Stimulated activated naive CD4-positive, alpha-beta T cell treated with Interleukin-2 at 50 U/mL for 16 hours (primary cell): Measurements from ENCODE around the gene MAP4.
"Not testable (repeated sequence)": the region's sequence is repeated elsewhere in the genome, so short reads cannot be mapped to it uniquely, and the experiment has no call there.

Experiments used
- DNase-seq: peaks from one replicate; lab custom pipeline; 2025; lab: John Stamatoyannopoulos, UW

MAP4 gene, protein sequence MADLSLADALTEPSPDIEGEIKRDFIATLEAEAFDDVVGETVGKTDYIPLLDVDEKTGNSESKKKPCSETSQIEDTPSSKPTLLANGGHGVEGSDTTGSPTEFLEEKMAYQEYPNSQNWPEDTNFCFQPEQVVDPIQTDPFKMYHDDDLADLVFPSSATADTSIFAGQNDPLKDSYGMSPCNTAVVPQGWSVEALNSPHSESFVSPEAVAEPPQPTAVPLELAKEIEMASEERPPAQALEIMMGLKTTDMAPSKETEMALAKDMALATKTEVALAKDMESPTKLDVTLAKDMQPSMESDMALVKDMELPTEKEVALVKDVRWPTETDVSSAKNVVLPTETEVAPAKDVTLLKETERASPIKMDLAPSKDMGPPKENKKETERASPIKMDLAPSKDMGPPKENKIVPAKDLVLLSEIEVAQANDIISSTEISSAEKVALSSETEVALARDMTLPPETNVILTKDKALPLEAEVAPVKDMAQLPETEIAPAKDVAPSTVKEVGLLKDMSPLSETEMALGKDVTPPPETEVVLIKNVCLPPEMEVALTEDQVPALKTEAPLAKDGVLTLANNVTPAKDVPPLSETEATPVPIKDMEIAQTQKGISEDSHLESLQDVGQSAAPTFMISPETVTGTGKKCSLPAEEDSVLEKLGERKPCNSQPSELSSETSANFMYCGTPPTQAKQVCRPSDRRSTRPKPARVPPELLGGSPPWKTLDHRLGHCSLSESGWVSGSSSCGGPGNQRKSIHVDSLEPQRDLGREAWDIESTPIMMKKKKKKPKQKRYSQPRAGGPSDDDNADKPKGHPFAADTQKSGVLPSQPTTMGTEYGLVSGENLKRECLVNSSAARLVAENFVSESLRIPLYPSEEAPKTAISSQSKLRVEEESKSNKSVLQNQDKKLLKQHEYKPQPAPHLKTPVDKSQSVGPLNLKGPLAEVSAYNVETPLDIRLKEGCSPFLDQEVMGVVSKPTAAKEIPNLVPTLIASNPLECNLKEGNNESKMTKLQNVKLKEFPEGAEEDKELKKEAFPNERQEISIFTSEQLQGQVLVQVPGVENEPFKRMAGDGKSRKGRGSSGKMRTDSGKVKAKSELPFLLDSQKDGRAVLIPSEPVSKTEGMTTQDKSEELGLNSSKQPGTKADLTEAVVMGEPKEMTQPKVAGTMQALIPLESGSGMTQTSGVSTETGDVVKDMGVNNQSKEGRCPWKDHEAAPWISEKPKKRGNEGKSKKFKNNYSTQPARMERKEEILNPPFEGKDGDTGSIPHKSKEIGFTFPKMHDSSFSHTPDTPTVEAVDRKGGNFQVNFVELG (N-terminal part only)

DNA sequence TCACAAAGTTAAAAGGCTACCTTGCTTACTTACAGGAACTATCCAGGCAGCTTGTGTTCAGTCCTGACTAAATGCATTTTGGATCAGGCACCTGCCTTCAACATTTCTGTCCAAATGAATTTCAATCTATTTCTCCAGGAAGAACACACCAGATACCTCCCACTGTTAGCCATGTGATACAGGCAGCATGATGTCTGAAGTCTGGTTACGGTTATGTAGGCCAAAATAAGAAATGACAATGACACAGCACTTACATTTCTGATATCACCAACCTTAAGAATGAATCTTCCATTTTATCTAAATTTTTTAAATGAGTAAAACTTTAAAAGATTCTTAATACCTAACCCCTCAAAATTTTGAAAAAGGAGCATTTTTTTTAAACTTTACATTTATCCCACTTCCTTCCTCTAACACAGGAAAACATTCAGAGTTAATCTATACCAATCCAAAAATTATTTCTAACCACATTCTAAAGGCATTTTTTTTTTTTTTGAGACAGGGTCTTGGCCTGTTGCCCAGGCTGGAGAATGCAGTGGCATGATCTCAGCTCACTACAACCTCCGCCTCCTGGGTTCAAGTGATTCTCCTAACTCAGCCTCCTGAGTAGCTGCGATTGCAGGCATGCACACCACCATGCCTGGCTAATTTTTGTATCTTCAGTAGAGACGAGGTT, at the start of gene MAP4:
TSS of gene MAP4 (minus strand) at position 116 of the 673 bp plus-strand sequence. CDS start 17,556 bp downstream, outside the sequence.
- no peak for DNase-seq

DNA sequence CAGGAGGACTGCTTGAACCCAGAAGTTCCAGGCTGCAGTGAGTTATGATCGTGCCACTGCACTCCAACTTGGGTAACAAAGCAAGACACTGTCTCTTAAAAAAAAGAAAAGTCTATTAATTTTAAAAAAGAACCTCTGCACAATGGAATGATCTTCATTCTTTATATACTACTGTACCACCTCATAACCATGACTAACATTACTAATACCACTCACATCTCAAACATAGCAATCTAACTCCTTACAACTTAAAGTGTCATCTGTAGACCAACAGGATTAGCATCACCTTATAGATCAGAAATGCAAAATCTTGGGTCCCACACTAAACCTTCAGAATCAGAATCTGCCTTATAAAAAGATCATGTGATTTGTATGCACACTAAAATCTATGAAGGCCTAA, 48.8 kb upstream of the MAP4 start:
- DNase-seq = no peak

DNA sequence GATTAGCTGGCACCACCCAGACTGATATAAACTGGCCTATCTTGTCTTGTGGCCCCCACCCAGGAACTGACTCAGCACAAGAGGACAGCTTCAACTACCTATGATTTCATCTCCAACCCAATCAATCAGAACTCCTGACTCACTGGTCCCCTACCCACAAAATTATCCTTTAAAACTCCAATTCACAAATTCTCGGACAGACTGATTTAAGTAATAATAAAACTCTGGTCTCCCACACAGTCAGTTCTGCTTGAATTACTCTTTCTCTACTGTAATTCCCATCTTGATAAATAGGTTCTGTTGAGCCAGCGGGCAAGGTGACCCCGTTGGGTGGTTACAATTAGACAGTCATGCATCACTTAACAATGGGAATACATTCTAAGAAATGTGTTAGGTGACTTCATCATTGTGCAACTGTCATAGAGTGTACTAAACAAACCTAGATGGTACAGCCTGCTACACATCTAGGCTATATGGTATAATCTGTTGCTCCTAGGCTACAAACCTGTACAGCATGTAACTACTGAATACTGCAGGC, 48.1 kb upstream of the MAP4 start:
- DNase-seq = no peak

DNA sequence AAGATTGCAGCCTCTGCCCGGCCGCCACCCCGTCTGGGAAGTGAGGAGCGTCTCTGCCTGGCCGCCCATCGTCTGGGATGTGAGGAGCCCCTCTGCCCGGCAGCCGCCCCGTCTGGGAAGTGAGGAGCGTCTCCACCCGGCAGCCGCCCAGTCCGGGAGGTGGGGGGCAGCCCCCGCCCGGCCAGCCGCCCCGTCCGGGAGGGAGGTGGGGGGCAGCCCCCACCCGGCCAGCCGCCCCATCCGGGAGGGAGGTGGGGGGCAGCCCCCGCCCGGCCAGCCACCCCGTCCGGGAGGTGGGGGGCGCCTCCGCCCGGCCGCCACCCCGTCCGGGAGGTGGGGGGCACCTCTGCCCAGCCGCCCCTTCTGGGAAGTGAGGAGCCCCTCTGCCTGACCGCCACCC, 45.4 kb upstream of the MAP4 start:
- DNase-seq = not testable (repeated sequence)

DNA sequence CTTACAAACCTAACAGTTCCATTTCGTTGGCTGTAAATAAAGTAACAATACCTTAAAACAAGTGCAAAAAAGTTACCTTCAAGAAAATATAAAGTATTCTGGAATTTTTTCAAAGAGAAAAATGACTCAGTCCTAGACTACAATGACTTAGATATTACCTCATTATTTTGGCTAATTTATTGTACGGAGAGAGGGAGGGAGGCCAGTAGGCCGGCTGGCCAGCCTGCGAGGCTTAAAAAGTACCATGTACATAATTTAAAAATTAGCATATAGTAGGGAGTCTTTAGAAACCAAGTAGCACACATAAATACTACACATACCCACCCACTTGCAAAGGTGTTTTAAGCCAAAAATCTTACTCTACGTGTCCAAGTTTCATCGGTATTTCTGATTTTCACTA, 41.9 kb upstream of the MAP4 start:
- no peak for DNase-seq

DNA sequence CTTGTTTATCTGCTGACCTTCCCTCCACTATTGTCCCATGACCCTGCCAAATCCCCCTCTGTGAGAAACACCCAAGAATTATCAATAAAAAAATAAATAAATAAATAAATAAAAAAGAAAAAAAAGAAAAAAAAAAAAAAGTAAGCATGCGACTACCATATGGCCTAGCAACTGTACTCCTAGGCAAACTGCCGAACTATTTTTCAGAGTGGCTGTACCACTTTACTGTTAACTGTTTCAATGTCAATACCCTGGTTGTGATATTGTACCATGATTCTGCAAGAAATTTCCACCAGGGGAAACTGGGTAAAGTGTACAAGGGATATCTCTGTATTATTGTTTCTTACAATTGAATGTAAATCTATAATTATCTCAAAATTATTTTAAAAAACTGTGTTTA, 41.3 kb upstream of the MAP4 start:
- no peak for DNase-seq

DNA sequence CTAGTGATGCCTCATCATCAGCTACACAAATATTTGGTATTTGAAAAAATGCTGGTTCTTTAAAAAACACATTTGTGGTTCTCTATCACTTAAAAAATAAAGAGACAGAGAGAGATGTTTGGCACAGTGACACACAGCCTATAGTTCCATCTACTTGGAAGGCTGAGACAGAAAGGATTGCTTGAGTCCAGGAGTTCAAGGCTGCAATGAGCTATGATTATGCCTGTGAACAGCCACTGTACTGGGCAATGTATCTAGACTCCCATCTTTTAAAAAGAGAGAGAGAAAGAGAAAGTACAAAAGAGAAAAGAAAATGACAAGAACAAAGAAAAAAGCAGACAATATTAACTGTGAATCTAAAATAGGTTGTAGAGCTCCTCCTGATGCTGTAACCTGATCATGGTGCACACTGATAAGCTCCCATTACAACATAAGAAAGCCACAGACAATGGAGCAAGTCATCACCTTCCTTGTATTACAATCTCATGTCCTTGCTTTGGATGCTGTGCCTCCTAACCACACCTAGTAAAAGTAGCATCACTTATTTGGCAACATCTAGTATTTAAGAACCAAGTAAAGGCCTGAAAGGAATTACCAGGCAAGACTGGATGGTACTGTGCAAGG, 31.7 kb upstream of the MAP4 start:
- no peak for DNase-seq

DNA sequence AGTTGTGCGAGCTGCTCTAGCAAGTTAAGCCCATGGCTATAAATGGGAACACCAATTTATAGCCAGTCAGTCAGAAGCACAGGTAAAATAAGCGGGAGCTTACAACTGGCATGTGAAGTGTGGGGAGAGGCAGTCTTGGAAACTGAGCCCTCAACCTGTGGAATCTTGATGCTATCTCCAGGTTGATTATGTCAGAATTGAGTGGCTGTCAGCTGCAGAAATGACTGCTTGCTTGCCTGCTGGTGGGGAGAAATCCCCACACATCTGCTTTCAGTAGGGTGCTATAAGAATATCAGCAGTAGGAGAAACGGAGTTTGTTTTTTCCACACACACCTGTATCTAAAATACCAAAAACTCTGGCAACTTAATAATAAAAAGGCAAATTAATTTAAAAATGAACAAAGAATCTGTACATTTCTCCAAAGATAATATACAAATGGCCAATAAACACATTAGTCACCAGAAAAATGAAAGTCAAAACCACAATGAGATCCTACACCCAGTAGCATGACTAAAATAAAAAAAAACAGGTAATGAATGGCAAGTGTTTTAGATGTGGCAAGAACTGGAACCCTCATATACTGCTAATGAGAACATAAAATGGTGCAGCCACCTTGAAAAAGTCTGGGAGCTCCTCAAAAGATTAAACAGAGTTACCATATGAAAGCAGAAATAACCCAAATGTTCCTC, 26.0 kb upstream of the MAP4 start:
- DNase-seq = no peak

DNA sequence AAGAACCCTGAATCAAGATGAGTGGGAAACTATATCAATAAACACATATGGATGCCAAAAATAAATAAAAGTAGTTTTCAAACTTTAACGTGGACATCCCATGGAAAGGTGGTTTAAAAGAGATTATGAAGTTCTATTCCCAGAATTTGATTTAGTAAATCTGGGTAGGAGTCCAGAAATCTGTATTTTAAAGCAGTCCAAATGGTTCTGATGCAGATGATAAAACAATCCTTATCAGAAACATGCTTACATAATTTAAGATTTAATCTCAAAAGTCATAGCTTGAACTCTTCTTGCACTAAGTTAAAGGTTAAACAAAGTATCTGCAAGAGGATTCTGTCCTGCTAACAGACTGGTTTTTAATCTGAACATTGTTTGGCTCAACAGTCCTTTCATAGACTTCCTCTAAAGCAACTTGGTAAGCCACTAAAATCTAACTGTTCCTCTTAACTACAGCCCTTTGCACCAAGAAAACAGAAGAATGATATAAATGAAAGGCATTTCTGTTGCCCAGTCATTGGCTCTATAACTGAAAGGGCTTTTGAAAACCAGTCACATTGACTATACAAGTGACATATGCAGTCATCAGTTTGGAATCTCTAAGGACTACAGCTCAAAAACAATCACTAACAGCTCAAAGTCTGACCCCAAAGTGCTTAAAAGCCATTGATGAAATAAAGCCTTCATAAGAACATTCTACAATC, 23.4 kb upstream of the MAP4 start:
- no peak for DNase-seq

DNA sequence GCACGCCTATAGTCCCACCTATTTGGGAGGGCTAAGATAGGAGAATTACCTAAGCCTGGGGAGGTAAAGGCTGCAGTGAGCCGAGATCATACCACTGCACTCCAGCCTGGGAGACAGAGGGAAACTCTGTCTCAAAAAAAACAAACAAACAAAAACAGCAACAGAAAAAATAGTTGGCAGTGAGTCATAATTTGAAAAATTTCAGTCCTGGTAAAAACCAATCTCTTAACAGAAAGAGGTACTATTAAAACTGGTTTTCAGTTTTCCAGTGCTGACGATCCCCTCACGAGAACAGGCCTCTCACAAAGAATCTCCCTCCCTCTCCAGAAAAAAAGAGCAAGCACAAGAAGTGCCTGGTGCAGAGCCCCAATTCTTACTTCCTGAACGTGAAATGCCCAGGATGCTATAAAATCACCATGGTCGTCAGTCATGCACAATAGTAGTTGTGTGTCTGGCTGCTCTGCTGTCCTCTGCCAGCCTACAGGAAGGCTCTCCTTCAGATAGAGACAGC, 22.8 kb upstream of the MAP4 start:
- no peak for DNase-seq

DNA sequence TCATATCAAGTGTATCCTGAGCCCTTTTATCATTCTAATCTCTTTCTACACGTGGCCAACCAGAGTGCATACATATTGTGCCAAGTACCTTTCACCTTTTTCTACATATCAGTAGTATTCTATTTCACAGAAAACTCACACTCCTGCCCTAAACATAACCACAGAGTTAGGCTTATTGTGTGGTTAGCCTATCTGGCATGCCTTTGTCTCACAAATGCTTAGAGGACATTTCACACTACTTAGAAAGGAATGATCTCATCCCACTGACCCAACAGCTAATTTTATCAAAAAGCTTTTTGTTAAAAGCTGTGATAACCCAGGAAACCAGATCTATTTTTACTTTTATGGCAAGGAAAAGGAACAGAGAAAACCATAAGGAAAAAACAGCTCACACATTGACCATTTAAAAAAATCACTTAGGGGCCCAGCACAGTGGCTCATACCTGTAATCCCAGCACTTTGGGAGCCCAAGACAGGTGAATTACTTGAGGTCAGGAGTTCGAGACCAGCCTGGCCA, 17.8 kb upstream of the MAP4 start:
- no peak for DNase-seq

DNA sequence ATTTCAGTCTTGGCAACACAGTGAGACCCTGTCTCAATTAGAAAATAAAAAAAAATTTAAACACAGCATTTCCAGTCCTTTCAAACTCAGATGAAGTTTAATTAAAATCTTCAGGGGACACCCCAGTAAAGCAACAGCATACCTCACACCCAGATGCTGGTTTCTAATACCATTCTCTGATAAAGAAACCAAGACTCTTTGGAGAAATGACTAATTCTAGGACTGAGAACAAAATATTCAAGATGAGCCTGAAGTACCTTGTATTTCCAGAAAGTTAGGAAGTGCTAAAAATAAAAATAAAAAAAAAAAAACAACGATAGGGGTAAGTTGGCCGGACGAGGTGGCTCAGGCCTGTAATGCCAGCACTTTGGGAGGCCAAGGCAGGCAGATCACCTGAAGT, 14.0 kb upstream of the MAP4 start:
- no peak for DNase-seq

DNA sequence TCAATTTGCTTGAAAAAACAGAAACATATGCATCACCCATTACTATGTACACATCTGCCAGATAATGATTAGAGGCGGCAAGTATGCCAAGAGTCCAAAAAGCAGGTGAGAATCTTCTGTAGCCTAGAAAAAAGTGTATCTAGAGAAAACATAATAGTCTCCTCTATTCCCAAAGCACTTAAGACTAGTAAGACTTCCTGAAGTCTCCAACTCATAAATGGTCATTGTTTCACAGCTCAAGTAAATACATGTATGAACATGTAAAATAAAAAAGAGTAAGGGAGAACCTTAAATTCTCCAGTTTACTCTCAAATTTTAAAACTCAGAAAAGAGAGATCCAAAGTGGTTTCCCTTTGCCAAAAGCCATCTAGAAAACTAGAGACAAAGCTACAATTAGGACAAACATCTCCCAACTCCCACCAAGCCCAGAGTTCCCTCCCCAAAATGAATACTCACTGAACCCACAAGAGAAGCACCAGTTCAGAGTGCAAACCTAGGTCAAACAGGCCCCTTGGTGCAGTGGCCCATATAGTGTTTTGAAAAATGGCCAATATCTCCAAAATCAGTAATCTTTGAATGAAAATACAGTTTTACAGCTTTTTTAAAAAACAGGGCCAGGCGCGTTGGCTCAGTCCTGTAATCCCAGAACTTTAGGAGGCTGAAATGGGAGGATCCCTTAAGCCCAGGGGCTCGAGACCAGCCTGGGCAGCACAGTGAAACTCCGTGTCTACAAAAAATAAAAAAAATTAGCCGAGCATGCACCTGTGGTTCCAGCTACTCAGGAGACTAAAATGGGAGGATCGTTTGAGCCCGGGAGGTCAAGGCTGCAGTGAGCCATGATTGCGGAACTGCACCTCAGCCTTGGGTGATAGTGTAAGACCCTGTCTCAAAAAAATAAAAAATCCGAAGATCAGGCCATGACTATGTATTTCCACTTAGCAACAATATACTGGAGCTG, 11.0 kb upstream of the MAP4 start:
- no peak for DNase-seq

DNA sequence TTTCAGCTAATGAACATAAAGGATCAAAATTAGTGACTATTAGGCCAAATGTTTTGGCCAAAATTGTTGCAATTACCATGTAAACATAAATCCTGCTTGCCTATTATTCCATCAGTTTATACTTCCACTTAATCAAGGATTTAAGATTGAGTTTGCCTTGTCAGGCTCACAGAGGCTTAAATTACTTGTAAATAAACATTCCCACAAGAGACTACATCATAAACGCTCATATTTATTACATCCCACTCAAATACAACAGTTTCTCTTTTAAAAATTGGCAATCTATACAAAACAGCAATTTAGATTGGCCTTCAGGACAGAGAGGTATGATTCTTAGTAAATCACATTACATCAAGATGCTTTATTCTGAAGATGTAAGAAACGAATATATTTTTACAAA, 9.9 kb upstream of the MAP4 start:
- no peak for DNase-seq

DNA sequence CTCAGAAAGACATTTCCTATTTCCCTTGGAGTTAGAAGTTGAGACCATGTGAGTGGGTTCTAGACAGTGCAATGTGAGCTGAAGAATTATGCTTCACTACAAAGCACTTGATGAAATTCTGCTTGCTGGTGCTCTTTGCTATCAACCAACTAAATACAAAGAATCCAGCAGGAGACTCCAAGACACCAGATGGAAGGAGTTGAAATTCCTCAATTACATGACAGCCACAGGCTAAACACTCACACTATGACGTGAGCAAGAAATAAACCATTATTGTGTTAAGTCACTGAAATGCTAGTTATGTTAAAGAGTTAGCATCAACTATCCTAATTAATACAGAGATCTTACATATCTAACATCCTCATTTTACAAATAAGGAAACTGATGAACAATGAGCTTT, 8.2 kb upstream of the MAP4 start:
- DNase-seq = no peak

DNA sequence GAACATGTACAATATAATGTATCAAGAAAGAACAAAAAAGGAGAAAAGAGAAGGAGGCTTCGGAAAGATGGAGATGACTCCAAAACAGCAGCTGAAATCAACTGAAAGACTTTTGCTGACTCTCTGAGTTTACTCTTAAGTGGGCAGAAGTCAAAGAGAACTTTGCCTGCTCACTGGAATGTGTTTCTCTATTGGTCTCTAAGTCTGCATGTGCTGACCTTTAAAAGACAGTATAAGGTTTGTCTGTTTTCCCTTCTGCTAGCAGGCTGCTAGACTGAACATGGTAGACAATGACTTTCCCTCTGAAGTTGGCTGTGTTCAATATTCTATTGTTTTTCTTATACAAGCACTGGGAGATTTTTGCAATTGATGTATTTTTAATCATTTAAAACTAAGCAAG, 7.2 kb upstream of the MAP4 start:
- no peak for DNase-seq

DNA sequence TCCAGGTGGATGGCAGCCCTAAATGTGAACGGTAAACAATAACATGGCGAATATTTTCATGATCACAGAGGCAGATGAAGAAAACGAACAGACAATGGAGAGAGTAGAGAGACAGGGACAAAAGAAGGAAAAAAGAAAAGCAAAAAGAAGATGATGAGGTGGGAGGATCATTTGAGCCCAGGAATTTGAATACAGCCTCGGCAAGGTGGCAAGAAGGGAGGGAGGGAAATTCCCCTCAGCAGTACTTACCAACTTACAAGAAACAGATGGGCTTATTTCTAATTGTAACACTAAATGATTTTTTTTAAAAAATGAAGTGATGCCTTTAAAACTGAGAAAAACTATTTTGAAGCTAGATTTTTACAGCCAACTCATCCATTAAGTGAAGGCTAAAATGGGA, 6.0 kb upstream of the MAP4 start:
- DNase-seq = no peak

DNA sequence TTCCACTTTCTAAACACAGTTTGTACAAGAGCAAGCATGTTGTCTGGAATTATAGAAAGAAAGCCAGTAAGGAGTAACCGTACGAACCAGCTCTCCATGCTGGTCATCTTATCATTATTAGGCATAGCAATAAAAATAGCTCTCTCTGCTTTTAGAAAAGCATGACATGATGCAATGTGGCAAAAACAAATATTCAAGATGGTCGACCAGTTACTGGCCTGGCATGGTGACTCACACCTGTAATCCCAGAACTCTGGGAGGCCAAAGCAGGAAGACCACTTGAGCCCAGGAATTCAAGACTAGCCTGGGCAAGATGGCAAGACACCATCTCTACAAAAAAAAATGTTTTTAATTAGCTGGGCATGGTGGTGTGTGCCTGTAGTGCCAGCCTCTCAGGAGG, 2.6 kb upstream of the MAP4 start:
- no peak for DNase-seq
